ENCODE data around the gene GH1.
"Not testable (repeated sequence)": the region's sequence is repeated elsewhere in the genome, so short reads cannot be mapped to it uniquely, and the experiment has no call there.

Gene GH1

DNA sequence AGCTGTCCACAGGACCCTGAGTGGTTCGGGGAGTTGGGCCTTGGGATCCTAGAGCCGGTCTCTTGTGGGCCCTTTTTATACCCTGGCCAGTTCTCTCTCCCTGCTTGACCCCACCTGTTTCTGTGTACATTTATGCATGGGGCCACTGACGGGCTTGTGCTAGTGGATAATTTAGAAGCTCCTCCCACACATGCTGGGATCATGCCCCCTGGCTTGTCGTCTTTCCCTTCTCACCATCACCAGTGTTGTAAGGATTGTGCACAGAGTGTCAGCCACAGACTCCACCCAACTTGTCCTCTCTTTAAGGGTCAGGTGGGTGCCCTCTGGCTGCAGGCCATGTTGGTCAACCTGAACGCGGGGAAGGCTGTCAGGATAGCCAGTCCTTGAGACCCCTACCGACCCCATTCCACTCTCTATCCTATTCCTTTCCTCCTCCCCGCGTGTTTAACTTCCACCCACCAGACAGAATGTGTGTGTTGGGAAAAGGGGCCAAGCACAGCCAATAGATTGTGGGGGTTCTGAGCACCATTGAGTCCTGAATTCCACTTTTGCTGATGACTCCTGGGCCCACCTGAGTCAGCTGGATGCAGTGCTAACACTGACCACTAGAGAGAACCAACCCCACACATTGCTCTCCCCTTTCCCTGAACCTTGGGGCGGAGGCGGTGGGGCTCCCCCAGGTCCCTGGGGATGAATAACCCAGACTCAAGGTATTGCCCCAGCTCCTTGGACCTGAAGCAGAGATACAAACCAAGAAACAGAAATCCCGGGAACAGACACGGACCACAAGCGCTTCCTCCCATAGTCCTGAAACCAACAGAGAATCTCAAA is 21.9 kb downstream of the GH1 start, which contains the start of gene CSH1:
Gene CSH1, minus strand, starts transcription at position 51 of the 831 bp plus-strand sequence. CDS start 63 bp downstream, outside the sequence.
- not testable (repeated sequence) for DNase-seq (ENCODE audit: low read depth)

DNA sequence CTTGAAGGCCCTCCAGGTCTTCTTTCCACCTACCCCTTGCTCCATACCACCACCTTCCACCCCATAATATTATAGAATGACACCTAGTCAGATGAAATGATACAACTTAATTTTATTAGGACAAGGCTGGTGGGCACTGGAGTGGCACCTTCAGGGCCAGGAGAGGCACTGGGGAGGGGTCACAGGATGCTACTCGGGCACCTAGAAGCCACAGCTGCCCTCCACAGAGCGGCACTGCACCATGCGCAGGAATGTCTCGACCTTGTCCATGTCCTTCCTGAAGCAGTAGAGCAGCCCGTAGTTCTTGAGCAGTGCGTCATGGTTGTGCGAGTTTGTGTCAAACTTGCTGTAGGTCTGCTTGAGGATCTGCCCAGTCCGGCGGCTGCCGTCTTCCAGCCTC is 23.8 kb downstream of the GH1 start:
- DNase-seq (ENCODE audit: low read depth), result not testable (repeated sequence)

DNA sequence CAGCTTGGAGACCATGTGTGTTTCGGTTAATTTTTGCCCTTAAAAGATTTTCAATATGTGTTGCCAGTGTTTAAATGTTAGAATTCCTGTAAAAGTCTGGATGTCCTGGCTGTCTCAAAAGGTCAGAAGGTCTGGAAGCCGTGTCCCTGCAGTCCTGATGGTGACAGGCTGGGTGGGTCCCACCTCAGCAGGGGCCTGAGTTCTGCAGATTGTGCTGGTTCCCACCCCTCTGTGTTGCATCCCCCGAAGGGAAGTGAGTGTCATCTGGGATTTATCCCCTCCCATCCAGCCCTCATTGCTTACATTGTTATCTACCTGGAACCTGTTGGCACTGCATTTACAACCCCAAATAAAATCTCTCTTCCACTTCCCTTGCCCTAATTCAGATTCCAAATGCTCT is 24.6 kb downstream of the GH1 start:
- not testable (repeated sequence) for DNase-seq (ENCODE audit: low read depth)

DNA sequence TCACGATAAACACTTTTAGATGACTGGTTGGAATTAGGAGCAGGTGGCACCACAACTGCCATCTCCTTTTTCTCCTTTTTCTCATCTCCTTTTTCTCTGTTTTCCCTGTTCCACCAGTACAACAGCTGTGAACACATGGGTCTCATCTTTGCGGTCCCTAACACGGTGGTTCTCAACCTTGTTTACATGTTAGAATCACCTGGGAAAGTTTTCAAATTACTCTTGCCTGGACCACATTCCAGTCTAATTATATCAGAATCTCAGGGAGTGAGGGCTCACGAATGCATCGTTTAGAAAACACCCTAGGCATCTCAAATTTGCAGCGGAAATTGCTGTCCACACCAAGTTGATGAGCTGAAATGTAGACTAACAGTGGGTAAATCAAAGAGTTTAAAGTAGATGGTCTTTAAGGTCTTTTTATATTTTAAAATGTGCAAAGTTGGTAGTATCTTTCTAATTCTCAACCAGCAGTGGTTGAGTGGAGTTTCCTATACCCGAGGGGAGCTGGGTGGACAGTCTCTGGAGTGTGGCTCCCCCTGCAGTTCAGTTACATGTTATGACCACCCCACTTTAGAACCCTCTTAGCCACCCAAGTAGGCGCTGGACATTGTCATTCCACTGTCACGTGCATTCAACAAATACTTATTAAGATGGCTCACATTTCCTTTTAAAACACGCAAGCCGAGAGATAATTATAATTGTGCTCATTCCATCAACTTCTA is 26.2 kb downstream of the GH1 start:
- not testable (repeated sequence) for DNase-seq (ENCODE audit: low read depth)

DNA sequence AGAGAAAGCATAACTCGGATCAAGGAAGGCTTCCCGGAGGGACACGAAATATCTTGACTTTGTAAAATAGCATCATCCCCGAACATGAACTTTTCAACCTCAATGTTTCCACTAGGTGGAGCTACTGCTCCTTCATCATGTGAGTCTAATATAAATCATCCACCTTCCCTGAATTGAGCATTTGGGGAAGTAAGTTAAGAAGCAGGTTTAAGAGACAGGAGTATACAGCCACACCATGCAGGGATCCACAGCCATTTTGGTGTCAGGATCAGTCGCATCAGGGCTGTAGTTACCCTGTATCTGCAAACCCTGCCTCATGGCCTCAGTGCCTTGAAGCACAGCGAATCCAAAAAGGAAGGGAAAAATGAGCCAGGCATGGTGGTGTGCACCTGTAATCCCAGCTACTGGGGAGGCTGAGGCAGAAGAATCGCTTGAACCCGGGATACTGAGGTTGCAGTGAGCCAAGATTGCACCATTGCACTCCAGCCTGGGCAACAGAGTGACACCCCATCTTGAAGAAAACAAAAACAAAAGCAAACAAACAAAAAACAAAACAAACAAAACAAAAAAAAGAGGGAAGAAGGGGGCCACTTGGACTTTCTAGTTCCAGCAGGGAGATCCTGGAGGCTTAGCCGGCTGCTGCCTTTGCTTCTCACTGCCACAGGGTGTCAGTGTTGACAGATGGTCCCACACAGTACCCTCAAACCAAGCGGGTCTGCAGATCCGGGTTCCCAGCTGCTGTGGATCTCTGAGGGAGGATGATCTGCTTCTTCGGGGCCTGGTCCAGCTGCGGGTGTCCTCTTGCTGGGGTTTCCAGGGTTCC is 29.4 kb downstream of the GH1 start:
- DNase-seq (ENCODE audit: low read depth), result not testable (repeated sequence)

DNA sequence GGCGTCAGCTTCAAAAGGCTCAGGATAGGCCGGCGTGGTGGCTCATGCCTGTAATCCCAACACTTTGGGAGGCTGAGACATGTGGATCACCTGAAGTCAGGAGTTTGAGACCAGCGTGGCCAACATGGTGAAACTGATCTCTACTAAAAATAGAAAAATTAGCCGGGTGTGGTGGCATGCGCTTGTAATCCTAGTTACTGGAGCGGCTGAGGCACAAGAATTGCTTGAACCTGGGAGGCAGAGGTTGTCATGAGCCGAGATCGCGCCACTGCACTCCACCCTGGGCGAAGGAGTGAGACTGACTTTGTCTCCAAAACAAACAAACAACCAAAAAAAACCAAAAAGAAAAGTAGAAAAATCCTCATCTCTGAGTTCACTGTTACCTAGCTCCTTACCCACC is 33.5 kb downstream of the GH1 start:
- not testable (repeated sequence) for DNase-seq (ENCODE audit: low read depth)

DNA sequence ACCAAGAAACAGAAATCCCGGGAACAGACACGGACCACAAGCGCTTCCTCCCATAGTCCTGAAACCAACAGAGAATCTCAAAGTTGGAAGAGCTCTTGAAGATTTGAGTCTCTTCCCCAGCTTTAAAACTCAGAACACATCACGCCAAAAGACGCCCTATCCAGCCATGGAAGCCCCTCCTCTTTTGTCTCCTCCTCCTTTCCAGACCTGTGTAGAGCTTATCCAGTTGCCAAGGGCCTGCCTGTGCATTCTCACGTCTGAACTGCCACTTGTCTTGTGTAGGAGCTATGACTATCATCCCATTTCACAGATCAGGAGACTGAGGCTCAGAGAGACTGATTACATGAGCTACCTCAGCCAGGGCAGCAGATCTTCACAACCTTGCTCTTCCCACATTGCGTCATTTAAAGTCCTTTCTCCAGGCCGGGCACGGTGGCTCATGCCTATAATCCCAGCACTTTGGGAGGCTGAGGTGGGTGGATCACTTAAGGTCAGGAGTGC is 36.0 kb downstream of the GH1 start:
- not testable (repeated sequence) for DNase-seq (ENCODE audit: low read depth)

DNA sequence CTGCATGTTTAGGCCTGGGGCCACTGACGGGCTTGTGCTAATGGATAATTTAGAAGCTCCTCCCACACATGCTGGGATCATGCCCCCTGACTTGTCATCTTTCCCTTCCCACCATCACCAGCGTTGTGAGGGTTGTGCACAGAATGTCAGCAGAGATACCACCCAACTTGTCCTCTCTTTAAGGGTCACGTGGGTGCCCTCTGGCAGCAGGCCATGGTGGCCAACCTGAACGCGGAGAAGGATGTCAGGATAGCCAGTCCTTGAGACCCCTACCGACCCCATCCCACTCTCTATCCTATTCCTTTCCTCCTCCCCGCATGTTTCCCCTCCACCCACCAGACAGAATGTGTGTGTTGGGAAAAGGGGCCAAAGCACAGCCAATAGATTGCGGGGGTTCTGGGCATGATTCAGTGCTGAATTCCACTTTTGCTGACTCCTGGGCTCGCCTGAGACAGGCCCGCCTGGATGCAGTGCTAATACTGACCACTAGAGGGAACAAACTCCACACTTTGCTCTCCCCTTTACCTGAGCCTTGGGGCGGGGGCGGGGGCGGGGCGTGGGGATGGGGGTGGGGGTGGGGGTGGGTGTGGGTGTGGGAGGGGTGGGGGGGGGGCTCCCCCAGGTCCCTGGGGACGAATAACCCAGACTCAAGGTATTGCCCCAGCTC is 36.6 kb downstream of the GH1 start, which contains the start of gene GH2:
Gene GH2, minus strand, starts transcription at position 10 of the 667 bp plus-strand sequence. CDS start 143 bp downstream, outside the sequence.
- no peak for DNase-seq (ENCODE audit: low read depth)

DNA sequence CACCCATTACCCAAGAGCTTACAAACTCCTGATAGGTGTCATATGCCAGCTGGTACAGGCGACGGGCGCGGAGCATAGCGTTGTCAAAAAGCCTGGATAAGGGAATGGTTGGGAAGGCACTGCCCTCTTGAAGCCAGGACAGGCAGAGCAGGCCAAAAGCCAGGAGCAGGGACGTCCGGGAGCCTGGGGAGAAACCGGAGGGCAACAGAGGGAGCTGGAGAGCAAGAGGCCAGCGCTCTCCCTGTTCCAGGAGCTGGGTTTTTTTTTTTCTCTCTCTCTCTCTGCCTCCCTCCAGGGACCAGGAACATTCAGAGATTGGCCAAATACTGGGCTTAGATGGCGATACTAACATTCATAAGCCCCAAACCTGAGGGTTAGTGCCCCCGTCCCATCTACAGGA is 37.3 kb downstream of the GH1 start:
- not testable (repeated sequence) for DNase-seq (ENCODE audit: low read depth)

DNA sequence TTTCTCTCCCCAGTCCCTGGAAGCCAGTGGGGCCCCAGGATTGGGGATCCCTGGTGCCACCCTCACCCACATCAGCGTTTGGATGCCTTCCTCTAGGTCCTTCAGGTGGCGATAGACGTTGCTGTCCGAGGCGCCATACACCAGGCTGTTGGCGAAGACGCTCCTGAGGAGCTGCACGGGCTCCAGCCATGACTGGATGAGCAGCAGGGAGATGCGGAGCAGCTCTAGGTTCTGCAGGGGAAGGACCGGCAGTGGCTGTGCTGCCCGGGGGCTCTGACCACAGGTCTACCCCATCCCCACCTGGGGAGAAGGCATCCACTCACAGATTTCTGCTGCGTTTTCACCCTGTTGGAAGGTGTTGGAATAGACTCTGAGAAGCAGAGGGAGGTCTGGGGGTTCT is 37.9 kb downstream of the GH1 start:
- DNase-seq (ENCODE audit: low read depth), result no peak

DNA sequence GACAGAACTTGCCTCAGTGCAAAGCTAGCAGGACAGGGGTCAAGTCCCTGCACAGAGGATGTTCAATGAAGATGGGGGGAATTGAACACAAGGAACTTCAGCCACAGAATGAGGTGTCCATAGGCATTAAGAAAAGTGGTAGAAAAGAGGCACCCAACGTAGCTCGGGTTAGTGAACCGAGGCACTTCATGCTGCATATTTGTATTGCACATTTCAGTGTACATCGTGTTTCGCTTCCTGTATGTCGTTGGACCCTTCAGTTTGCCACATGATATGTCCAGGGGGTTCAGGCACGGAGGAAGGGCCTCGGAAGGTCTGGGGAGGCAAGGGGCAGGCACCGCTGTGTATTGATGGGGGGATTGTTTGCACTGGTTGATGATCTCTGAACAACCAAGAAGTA is 40.2 kb downstream of the GH1 start:
- DNase-seq (ENCODE audit: low read depth), result not testable (repeated sequence)

DNA sequence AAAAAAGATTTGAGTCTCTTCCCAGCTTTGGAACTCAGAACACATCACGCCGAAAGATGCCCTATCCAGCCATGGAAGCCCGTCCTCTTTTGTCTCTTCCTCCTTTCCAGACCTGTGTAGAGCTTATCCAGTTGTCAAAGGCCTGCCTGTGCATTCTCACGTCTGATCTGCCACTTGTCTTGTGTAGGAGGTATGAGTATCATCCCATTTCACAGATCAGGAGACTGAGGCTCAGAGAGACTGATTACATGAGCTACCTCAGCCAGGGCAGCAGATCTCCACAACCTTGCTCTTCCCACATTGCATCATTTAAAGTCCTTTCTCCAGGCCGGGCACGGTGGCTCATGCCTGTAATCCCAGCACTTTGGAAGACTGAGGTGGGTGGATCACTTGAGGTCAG is 43.9 kb downstream of the GH1 start:
- not testable (repeated sequence) for DNase-seq (ENCODE audit: low read depth)

DNA sequence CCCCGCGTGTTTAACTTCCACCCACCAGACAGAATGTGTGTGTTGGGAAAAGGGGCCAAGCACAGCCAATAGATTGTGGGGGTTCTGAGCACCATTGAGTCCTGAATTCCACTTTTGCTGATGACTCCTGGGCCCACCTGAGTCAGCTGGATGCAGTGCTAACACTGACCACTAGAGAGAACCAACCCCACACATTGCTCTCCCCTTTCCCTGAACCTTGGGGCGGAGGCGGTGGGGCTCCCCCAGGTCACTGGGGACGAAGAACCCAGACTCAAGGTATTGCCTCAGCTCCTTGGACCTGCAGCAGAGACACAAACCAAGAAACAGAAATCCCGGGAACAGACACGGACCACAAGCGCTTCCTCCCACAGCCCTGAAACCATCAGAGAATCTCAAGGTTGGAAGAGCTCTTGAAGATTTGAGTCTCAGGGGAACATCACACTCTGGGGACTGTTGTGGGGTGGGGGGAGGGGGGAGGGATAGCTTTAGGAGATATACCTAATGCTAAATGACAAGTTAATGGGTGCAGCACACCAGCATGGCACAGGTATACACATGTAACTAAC is 44.5 kb downstream of the GH1 start:
- DNase-seq (ENCODE audit: low read depth), result not testable (repeated sequence)

DNA sequence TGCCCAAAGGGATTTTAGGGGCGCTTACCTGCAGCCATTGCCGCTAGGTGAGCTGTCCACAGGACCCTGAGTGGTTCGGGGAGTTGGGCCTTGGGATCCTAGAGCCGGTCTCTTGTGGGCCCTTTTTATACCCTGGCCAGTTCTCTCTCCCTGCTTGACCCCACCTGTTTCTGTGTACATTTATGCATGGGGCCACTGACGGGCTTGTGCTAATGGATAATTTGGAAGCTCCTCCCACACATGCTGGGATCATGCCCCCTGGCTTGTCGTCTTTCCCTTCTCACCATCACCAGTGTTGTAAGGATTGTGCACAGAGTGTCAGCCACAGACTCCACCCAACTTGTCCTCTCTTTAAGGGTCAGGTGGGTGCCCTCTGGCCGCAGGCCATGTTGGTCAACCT is 45.1 kb downstream of the GH1 start, which contains the start of gene CSH2:
Gene CSH2, minus strand, starts transcription at position 101 of the 400 bp plus-strand sequence. Its CDS starts 63 bp downstream, at position 38.
- not testable (repeated sequence) for DNase-seq (ENCODE audit: low read depth)

DNA sequence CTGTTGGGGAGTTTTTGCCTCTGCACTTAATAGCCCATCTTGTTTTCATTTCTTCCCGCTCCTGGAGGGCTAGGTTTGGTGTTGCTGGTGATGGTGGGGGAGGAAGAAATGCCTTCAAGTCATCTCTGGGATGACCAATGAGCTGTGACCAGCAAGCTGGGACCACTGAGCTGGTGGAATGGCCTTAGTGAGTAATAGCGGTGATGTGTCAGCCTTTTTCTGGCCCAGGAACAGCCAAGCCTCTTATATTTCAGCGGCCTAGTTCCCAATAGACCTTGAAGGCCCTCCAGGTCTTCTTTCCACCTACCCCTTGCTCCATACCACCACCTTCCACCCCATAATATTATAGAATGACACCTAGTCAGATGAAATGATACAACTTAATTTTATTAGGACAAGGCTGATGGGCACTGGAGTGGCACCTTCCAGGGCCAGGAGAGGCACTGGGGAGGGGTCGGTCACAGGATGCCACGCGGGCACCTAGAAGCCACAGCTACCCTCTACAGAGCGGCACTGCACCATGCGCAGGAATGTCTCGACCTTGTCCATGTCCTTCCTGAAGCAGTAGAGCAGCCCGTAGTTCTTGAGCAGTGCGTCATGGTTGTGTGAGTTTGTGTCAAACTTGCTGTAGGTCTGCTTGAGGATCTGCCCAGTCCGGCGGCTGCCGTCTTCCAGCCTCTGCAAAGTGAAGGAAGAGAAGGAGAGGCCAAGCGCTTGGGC is 46.8 kb downstream of the GH1 start:
- not testable (repeated sequence) for DNase-seq (ENCODE audit: low read depth)

DNA sequence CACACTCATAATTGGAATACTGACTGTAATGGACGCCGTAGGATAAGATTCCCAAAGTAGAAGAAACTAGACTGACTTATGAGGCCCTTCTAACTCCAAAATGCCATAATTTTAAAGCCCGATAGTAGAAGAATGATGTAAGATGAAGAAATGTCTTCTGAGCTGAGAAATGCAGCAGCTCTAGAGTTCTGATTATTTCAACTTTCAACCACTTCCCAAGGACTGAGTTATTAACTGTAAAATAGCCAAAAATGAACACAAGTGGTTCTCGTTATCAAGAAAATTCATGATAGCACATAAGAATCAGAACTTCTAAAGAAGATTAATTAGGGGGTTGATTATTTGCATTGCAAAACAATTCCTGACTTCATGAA is 48.4 kb downstream of the GH1 start:
- DNase-seq (ENCODE audit: low read depth), result not testable (repeated sequence)

DNA sequence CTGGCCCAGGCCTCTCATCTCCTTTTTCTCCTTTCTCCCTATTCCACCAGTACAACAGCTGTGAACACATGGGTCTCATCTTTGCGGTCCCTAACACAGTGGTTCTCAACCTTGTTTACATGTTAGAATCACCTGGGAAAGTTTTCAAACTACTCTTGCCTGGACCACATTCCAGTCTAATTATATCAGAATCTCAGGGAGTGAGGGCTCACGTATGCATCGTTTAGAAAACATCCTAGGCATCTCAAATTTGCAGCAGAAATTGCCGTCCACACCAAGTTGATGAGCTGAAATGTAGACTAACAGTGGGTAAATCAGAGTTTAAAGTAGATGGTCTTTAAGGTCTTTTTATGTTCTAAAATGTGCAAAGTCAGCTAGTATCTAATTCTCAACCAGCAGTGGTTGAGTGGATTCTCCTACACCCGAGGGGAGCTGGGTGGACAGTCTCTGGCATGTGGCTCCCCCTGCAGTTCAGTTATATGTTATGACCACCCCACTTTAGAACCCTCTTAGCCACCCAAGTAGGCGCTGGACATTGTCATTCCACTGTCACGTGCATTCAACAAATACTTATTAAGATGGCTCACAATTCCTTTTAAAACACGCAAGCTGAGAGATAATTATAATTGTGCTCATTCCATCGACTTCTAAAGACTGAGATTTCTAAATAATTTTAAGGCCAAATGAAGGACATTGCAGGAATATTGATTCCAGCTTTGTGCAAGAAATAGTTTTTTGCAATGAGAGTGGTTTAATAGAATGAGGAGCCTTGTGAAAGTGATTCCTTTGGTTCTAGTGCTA is 48.9 kb downstream of the GH1 start:
- DNase-seq (ENCODE audit: low read depth), result not testable (repeated sequence)
